H9 (cell line): Measurements from ENCODE around the gene DOCK7. TPM values are rescaled to one million over a fixed set of nuclear protein-coding genes. Genes with fewer than 3 reads are reported as not detected.

Experiments used
- DNase-seq: peaks from one replicate; pipeline ENCODE4 v3.0.0-alpha.2; 2017
- H2AFZ ChIP-seq: one replicate; pipeline ENCODE4 v1.6.1; 2013; ENCODE audit warnings: mild to moderate bottlenecking, low read length, control low read depth, moderate library complexity
- H2AK5ac ChIP-seq: 2 replicates; pipeline ENCODE4 v1.6.1; 2013; ENCODE audit warnings: low read length, control low read depth, mixed read lengths; ENCODE audit not compliant: insufficient read length
- H2BK120ac ChIP-seq: one replicate; pipeline ENCODE4 v1.6.1; 2013; ENCODE audit warnings: low read depth, mild to moderate bottlenecking, low read length, control low read depth, inconsistent platforms; ENCODE audit not compliant: poor library complexity, severe bottlenecking
- H2BK12ac ChIP-seq: 2 replicates; pipeline ENCODE4 v1.6.1; 2013; ENCODE audit warnings: low read length, control low read depth, mixed read lengths, low read depth; ENCODE audit not compliant: insufficient read length
- H2BK15ac ChIP-seq: 2 replicates; pipeline ENCODE4 v1.6.1; 2013; ENCODE audit warnings: low read depth, low read length, control low read depth
- H2BK20ac ChIP-seq: one replicate; pipeline ENCODE4 v1.6.1; 2013; ENCODE audit warnings: low read depth, mild to moderate bottlenecking, low read length, control low read depth, inconsistent platforms; ENCODE audit not compliant: poor library complexity, severe bottlenecking
- H2BK5ac ChIP-seq: 2 replicates; pipeline ENCODE4 v1.6.1; 2013; ENCODE audit warnings: low read length, control low read depth, mixed read lengths; ENCODE audit not compliant: insufficient read length
- H3K14ac ChIP-seq: 2 replicates; pipeline ENCODE4 v1.6.1; 2013; ENCODE audit warnings: low read length, control low read depth; ENCODE audit not compliant: insufficient read depth
- H3K18ac ChIP-seq: 2 replicates; pipeline ENCODE4 v1.6.1; 2013; ENCODE audit warnings: low read depth, mild to moderate bottlenecking, mixed read lengths, low read length, control low read depth; ENCODE audit not compliant: insufficient read length
- H3K23ac ChIP-seq: 2 replicates; pipeline ENCODE4 v1.6.1; 2013; ENCODE audit warnings: low read length, control low read depth, mixed read lengths, low read depth; ENCODE audit not compliant: insufficient read length
- H3K23me2 ChIP-seq: 2 replicates; pipeline ENCODE4 v1.6.1; 2013; ENCODE audit warnings: low read depth, mild to moderate bottlenecking, mixed read lengths, low read length, control low read depth; ENCODE audit not compliant: insufficient read length, poor library complexity, severe bottlenecking
- H3K27ac ChIP-seq: 2 replicates; pipeline ENCODE4 v1.5.1; 2013; ENCODE audit warnings: low read length, control low read depth, mixed read lengths, low read depth; ENCODE audit not compliant: insufficient read length
- H3K27me3 ChIP-seq: 2 replicates; pipeline ENCODE4 v1.6.1; 2013; ENCODE audit warnings: low read length, control low read depth, inconsistent platforms; ENCODE audit not compliant: insufficient read depth
- H3K4ac ChIP-seq: 2 replicates; pipeline ENCODE4 v1.6.1; 2013; ENCODE audit warnings: low read depth, mild to moderate bottlenecking, control low read depth, inconsistent platforms, low read length, moderate library complexity
- H3K4me1 ChIP-seq: 2 replicates; pipeline ENCODE4 v1.6.1; 2013; ENCODE audit warnings: low read length, control low read depth, inconsistent platforms; ENCODE audit not compliant: insufficient read depth
- H3K4me2 ChIP-seq: 2 replicates; pipeline ENCODE4 v1.6.1; 2013; ENCODE audit warnings: low read length, control low read depth, mixed read lengths; ENCODE audit not compliant: insufficient read length, insufficient read depth
- H3K56ac ChIP-seq: 2 replicates; pipeline ENCODE4 v1.6.1; 2013; ENCODE audit warnings: low read depth, mild to moderate bottlenecking, mixed read lengths, low read length, control low read depth; ENCODE audit not compliant: insufficient read length
- H3K79me1 ChIP-seq: 2 replicates; pipeline ENCODE4 v1.6.1; 2013; ENCODE audit warnings: low read depth, mild to moderate bottlenecking, moderate library complexity, low read length, control low read depth, inconsistent platforms; ENCODE audit not compliant: insufficient read depth, poor library complexity, severe bottlenecking
- H3K79me2 ChIP-seq: 2 replicates; pipeline ENCODE4 v1.6.1; 2013; ENCODE audit warnings: low read length, control low read depth, inconsistent platforms; ENCODE audit not compliant: insufficient read depth
- H3K9ac ChIP-seq: 2 replicates; pipeline ENCODE4 v1.6.1; 2013; ENCODE audit warnings: low read length, control low read depth, mixed read lengths; ENCODE audit not compliant: insufficient read length; ENCODE audit errors: extremely low read depth
- H3K9me3 ChIP-seq: one replicate; pipeline ENCODE4 v1.6.1; 2013; ENCODE audit warnings: low read depth, low read length, inconsistent platforms; ENCODE audit not compliant: control insufficient read depth
- H3T11ph ChIP-seq: one replicate; pipeline ENCODE4 v1.6.1; 2013; ENCODE audit warnings: mild to moderate bottlenecking, low read length, control low read depth, inconsistent platforms
- H4K20me1 ChIP-seq: one replicate; pipeline ENCODE4 v1.6.1; 2013; ENCODE audit not compliant: control insufficient read depth, insufficient read length, insufficient read depth
- H4K5ac ChIP-seq: 2 replicates; pipeline ENCODE4 v1.6.1; 2013; ENCODE audit warnings: low read depth, mild to moderate bottlenecking, mixed read lengths, low read length, control low read depth; ENCODE audit not compliant: insufficient read length
- H4K8ac ChIP-seq: replicated peaks from 2 replicates; pipeline ENCODE4 v1.6.1; 2013; ENCODE audit warnings: low read length, control low read depth, mixed read lengths, low read depth; ENCODE audit not compliant: insufficient read length
- H4K91ac ChIP-seq: 2 replicates; pipeline ENCODE4 v1.6.1; 2013; ENCODE audit warnings: low read depth, mild to moderate bottlenecking, moderate library complexity, mixed read lengths, low read length, control low read depth; ENCODE audit not compliant: insufficient read length
- H3K27ac Mint-ChIP-seq, 3 experiments: 2 replicates in 2 of 3; 3 replicates in 1 of 3; pipeline ENCODE4 v1.8.0; 2020 to 2021; ENCODE audit warnings: mixed read lengths in 3 of 3, mild to moderate bottlenecking in 1 of 3, moderate library complexity in 1 of 3
- H3K27me3 Mint-ChIP-seq: 2 replicates; pipeline ENCODE4 v1.8.0; 2021; ENCODE audit warnings: low read depth, mild to moderate bottlenecking, moderate library complexity, mixed read lengths
- H3K36me3 Mint-ChIP-seq, 3 experiments: 2 replicates in 2 of 3; 3 replicates in 1 of 3; pipeline ENCODE4 v1.8.0; 2020 to 2021; ENCODE audit warnings: low read depth in 3 of 3, mixed read lengths in 3 of 3; ENCODE audit not compliant: insufficient read depth in 1 of 3
- H3K4me1 Mint-ChIP-seq, 2 experiments: 2 replicates each; pipeline ENCODE4 v1.8.0; 2020; ENCODE audit warnings: mixed read lengths in 2 of 2
- H3K4me3 Mint-ChIP-seq, 2 experiments: 2 replicates in 1 of 2; 3 replicates in 1 of 2; pipeline ENCODE4 v1.8.0; 2020 to 2021; ENCODE audit warnings: mild to moderate bottlenecking in 2 of 2, mixed read lengths in 2 of 2, moderate library complexity in 1 of 2
- H3K9me3 Mint-ChIP-seq, 2 experiments: 2 replicates in 1 of 2; 3 replicates in 1 of 2; pipeline ENCODE4 v1.8.0; 2020; ENCODE audit warnings: mild to moderate bottlenecking in 2 of 2, mixed read lengths in 2 of 2, moderate library complexity in 1 of 2
- total RNA-seq: library from RNA; stranded (reverse); gene quantifications from 2 replicates; pipeline ENCODE4 v1.2.1, GENCODE V29; 2021
- TF ChIP-seq, protein P1 (sequence below): fragments of 200-600 bp; sonication (generic); conservative IDR thresholded peaks from 3 replicates; pipeline ENCODE4 v1.8.0; 2021; ENCODE audit warnings: antibody characterized with exemption, mild to moderate bottlenecking

The DOCK7 gene
- total RNA-seq, 1 experiment from 2014 or later, result 36.8 TPM

GRCh38 chr1:62652387-62652786 is 35.8 kb downstream of the DOCK7 start:
- Histone ChIP-seq H2BK20ac (no peak overlapping the region), H2BK15ac (no peak overlapping the region), H2BK5ac (no peak overlapping the region), H4K5ac (no peak overlapping the region), H3K4ac (no peak overlapping the region), H2AFZ (no peak overlapping the region), H3K23me2 (no peaks in the 10 kb centered on the region), H3K27ac (no peak overlapping the region), H3K9ac (no peak overlapping the region), H3K27me3 (no peaks in the 10 kb centered on the region), H4K8ac (no peak overlapping the region), H2AK5ac (no peak overlapping the region), H4K91ac (no peak overlapping the region), H3K23ac (no peak overlapping the region), H3T11ph (no peak overlapping the region), H3K56ac (no peak overlapping the region), H3K4me1 (no peaks in the 10 kb centered on the region), H2BK12ac (no peak overlapping the region), H2BK120ac (no peak overlapping the region), H3K9me3 (no peaks in the 10 kb centered on the region), H3K4me2 (no peak overlapping the region), H3K79me2 (no peaks in the 10 kb centered on the region), H3K18ac (no peak overlapping the region), H3K14ac (no peak overlapping the region), H3K79me1 (no peaks in the 10 kb centered on the region), H4K20me1 (no peaks in the 10 kb centered on the region)
- Mint-ChIP-seq H3K9me3 (peaks cover 0 to 3% of the 10 kb centered on the region in 2 experiments; a peak in 2 of 5 replicates), H3K4me3 (no peak overlapping the region), H3K27ac (no peak overlapping the region), H3K27me3 (no peaks in the 10 kb centered on the region), H3K4me1 (0 out of 4 replicates have a peak, but pooled peaks cover 0 to 2% of the 10 kb centered on the region in 2 experiments), H3K36me3 (peaks cover 14 to 21% (median 17%) of the 10 kb centered on the region in 3 experiments; a peak in 5 of 7 replicates)
- no peak for DNase-seq
- TF ChIP-seq, protein P1, sequence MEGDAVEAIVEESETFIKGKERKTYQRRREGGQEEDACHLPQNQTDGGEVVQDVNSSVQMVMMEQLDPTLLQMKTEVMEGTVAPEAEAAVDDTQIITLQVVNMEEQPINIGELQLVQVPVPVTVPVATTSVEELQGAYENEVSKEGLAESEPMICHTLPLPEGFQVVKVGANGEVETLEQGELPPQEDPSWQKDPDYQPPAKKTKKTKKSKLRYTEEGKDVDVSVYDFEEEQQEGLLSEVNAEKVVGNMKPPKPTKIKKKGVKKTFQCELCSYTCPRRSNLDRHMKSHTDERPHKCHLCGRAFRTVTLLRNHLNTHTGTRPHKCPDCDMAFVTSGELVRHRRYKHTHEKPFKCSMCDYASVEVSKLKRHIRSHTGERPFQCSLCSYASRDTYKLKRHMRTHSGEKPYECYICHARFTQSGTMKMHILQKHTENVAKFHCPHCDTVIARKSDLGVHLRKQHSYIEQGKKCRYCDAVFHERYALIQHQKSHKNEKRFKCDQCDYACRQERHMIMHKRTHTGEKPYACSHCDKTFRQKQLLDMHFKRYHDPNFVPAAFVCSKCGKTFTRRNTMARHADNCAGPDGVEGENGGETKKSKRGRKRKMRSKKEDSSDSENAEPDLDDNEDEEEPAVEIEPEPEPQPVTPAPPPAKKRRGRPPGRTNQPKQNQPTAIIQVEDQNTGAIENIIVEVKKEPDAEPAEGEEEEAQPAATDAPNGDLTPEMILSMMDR, result no peak
